PC-9 (cell line): ENCODE results near the gene TTC28. TPM values are rescaled to one million over a fixed set of nuclear protein-coding genes. Genes with fewer than 3 reads are reported as not detected.

Experiments
- BruUV-seq: library from RNA; stranded (reverse); fragments of 400-500 nt; replicated peaks from 2 replicates; lab custom pipeline; 2021; lab: Mats Ljungman, UMichigan
- CTCF ChIA-PET: fragments of 300-600 bp; sonication (Branson Sonifier 250); formaldehyde crosslinking; loops from one replicate; lab custom pipeline; 2022; ENCODE audit warnings: antibody characterized with exemption; lab: Charles Lee
- POLR2A ChIA-PET: fragments of 300-600 bp; sonication (Branson Sonifier 250); formaldehyde crosslinking; loops from one replicate; lab custom pipeline; 2022; ENCODE audit warnings: antibody characterized with exemption; ENCODE audit not compliant: unreplicated experiment; lab: Charles Lee
- DNase-seq, 2 experiments: peaks; one replicate each; pipeline versions ENCODE4 v3.0.0 to v3.0.0-alpha.2; 2015 to 2022; ENCODE audit warnings: mixed read lengths in 1 of 2
- H2AFZ ChIP-seq: fragments of 200-600 bp; sonication (generic); 2 replicates; pipeline ENCODE4 v1.8.1; 2017; ENCODE audit warnings: antibody characterized with exemption
- H3F3A ChIP-seq: fragments of 200-600 bp; sonication (generic); 2 replicates; pipeline ENCODE4 v1.8.1; 2017; ENCODE audit warnings: antibody characterized with exemption, mild to moderate bottlenecking, low read depth; ENCODE audit not compliant: insufficient read depth
- H3K27ac ChIP-seq: fragments of 200-600 bp; sonication (generic); 2 replicates; pipeline ENCODE4 v1.6.1; 2016; ENCODE audit warnings: mixed run types
- H3K27me3 ChIP-seq: fragments of 200-600 bp; sonication (generic); 2 replicates; pipeline ENCODE4 v1.6.1; 2016; ENCODE audit warnings: low read depth, mixed run types; ENCODE audit not compliant: insufficient read depth
- H3K36me3 ChIP-seq: fragments of 200-600 bp; sonication (generic); 2 replicates; pipeline ENCODE4 v1.6.1; 2016; ENCODE audit warnings: low read depth, mixed run types
- H3K4me1 ChIP-seq: fragments of 200-600 bp; sonication (generic); replicated peaks from 2 replicates; pipeline ENCODE4 v1.6.1; 2016; ENCODE audit warnings: mixed run types; ENCODE audit not compliant: insufficient read depth
- H3K4me2 ChIP-seq: fragments of 200-600 bp; sonication (generic); 2 replicates; pipeline ENCODE4 v1.6.1; 2017; ENCODE audit warnings: mixed run types
- H3K4me3 ChIP-seq: fragments of 200-600 bp; sonication (generic); 2 replicates; pipeline ENCODE4 v1.6.1; 2016; ENCODE audit warnings: mixed run types
- H3K79me2 ChIP-seq: fragments of 200-600 bp; sonication (generic); 2 replicates; pipeline ENCODE4 v1.6.1; 2017; ENCODE audit warnings: low read depth, mixed run types
- H3K9me2 ChIP-seq: fragments of 200-600 bp; sonication (generic); 2 replicates; pipeline ENCODE4 v1.8.1; 2017; ENCODE audit warnings: mild to moderate bottlenecking; ENCODE audit not compliant: insufficient read depth
- H3K9me3 ChIP-seq: fragments of 200-600 bp; sonication (generic); 2 replicates; pipeline ENCODE4 v1.8.1; 2016; ENCODE audit warnings: low read depth; ENCODE audit not compliant: insufficient read depth
- H4K20me1 ChIP-seq: fragments of 200-600 bp; sonication (generic); 2 replicates; pipeline ENCODE4 v1.8.1; 2017; ENCODE audit not compliant: insufficient read depth
- EZH2 ChIP-seq: fragments of 200-600 bp; sonication (generic); IDR thresholded peaks from 2 replicates; pipeline ENCODE4 v1.8.0; 2017; ENCODE audit warnings: antibody characterized with exemption, low read depth
- intact Hi-C: fragments of 100-400 bp; cut with micrococcal nuclease; formaldehyde crosslinking; loops from one replicate; pipeline ENCODE4 v1.10.0; 2022; ENCODE audit not compliant: unreplicated experiment
- total RNA-seq: library from RNA; stranded (reverse); gene quantifications from 2 replicates; pipeline ENCODE4 v1.2.3, GENCODE V29; 2021
- TF ChIP-seq, protein P1 (sequence below): fragments of 200-600 bp; sonication (generic); conservative IDR thresholded peaks from 2 replicates; pipeline ENCODE4 v1.6.1; 2017; ENCODE audit warnings: mixed run types, antibody characterized with exemption, mild to moderate bottlenecking, moderate library complexity

The TTC28 gene
- total RNA-seq, 1 experiment from 2014 or later, result 6.7 TPM

DNA sequence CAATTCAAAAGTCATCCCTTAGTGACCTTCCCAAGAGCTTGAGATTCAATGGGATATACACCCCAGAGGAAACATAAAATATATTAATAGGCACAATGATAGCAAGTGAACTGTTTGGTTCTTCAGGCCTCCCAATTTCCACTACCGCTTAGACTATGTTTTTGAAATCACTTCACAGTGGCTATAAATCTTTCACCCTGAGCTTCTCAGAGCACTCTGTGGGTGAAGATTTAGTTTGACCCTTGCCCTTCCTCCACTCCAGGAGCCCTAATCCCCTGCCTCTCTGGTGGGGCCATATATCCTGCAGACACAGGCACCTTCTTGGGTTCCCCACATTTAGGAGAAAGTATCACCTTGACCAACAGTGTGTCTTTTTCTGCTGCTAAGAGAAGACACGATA, 573.7 kb downstream of the TTC28 start:
- ChIA-PET CTCF (no interaction called here), POLR2A (no interaction called here)
- DNase-seq, result no peak
- Histone ChIP-seq H3K9me2 (no peaks in the 10 kb centered on the region), H3K36me3 (no peaks in the 10 kb centered on the region), H3K4me1 (no peaks in the 10 kb centered on the region), H3K27me3 (no peaks in the 10 kb centered on the region), H4K20me1 (no peaks in the 10 kb centered on the region), H3K9me3 (no peaks in the 10 kb centered on the region), H3F3A (no peaks in the 10 kb centered on the region), H2AFZ (no peak overlapping the region), H3K4me3 (no peak overlapping the region), H3K4me2 (no peak overlapping the region), H3K27ac (no peak overlapping the region), H3K79me2 (no peaks in the 10 kb centered on the region)
- no peak for TF ChIP-seq EZH2
- TF ChIP-seq, protein P1, sequence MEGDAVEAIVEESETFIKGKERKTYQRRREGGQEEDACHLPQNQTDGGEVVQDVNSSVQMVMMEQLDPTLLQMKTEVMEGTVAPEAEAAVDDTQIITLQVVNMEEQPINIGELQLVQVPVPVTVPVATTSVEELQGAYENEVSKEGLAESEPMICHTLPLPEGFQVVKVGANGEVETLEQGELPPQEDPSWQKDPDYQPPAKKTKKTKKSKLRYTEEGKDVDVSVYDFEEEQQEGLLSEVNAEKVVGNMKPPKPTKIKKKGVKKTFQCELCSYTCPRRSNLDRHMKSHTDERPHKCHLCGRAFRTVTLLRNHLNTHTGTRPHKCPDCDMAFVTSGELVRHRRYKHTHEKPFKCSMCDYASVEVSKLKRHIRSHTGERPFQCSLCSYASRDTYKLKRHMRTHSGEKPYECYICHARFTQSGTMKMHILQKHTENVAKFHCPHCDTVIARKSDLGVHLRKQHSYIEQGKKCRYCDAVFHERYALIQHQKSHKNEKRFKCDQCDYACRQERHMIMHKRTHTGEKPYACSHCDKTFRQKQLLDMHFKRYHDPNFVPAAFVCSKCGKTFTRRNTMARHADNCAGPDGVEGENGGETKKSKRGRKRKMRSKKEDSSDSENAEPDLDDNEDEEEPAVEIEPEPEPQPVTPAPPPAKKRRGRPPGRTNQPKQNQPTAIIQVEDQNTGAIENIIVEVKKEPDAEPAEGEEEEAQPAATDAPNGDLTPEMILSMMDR, result no peak
- no TSS peak for BruUV-seq
- intact Hi-C loops, result no loop called here

DNA sequence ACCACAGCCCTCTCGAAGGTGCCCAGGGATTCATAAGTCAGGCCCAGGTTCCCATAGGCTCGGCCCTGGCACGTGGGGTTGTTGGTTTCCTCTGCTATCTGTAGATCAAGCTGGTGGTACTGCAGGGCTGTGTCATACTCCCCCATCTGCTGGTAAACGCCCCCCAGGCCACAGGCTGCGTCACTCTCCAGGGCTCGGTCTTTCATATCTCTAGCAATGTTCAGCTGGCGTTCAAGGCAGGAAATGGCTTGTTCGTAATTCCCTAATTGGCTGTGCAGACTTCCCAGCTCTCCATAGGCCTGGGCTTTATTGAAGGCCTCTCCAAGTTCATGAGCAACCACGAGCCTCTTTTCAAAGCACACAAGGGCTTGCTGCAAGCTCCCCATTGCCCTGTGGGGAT, 574.2 kb downstream of the TTC28 start:
- TF ChIP-seq EZH2, result no peak
- TF ChIP-seq, protein P1, result no peak

DNA sequence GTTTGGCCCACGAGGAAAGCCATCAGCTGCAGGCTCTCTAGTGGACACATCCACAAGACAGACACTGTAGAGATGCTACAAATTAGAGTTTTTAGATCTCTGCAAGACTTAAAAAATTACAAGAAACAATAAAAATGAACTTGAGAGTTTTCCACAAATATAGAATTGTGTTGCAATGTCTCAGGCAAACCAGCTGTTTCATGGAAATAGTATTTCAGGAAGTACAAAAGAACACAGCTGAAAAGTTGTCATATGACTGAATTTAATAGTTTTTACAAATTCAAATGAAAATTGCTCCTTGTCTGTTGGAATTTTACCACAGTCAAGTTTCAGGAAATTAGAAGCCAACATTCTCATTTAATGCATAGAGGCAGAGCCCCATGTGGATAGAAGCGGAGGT, 576.0 kb downstream of the TTC28 start:
- no peak for TF ChIP-seq EZH2
- TF ChIP-seq, protein P1, result no peak
- Histone ChIP-seq H3K9me3 (no peaks in the 10 kb centered on the region), H3K79me2 (no peaks in the 10 kb centered on the region), H3K27me3 (no peaks in the 10 kb centered on the region), H2AFZ (no peak overlapping the region), H3K36me3 (no peaks in the 10 kb centered on the region), H3K4me3 (no peak overlapping the region), H3K4me2 (no peak overlapping the region), H3F3A (no peaks in the 10 kb centered on the region), H3K27ac (no peak overlapping the region), H3K9me2 (no peaks in the 10 kb centered on the region), H3K4me1 (no peaks in the 10 kb centered on the region), H4K20me1 (no peaks in the 10 kb centered on the region)
- CTCF ChIA-PET, result no interaction called here
- POLR2A ChIA-PET, result no interaction called here
- no TSS peak for BruUV-seq
- intact Hi-C loops, result no loop called here
- no peak for DNase-seq

More for the DNA sequence above, 574.2 kb downstream of the TTC28 start:
- BruUV-seq, result no TSS peak
- Histone ChIP-seq H3K36me3 (no peaks in the 10 kb centered on the region), H3K9me3 (no peaks in the 10 kb centered on the region), H3K27me3 (no peaks in the 10 kb centered on the region), H3K4me2 (no peak overlapping the region), H3K27ac (no peak overlapping the region), H3K4me3 (no peak overlapping the region), H2AFZ (no peak overlapping the region), H4K20me1 (no peaks in the 10 kb centered on the region), H3F3A (no peaks in the 10 kb centered on the region), H3K79me2 (no peaks in the 10 kb centered on the region), H3K9me2 (no peaks in the 10 kb centered on the region), H3K4me1 (no peaks in the 10 kb centered on the region)
- CTCF ChIA-PET, result no interaction called here
- intact Hi-C loops, result no loop called here
- no peak for DNase-seq
- POLR2A ChIA-PET, result no interaction called here
